Measurements from ENCODE around the gene LRRTM4. TPM values are rescaled to one million over a fixed set of nuclear protein-coding genes. Genes with fewer than 3 reads are reported as not detected.

The LRRTM4 gene
- total RNA-seq, 4 donors from 2014 or later: 0.22 TPM; not detected in 3

GRCh38 chr2:77121518-77121917, 400.7 kb downstream of the LRRTM4 start:
- TF ChIP-seq CTCF (IDR thresholded peaks at IDR 0.05; ENCODE audit: low read depth): no peak

- TF ChIP-seq CTCF (IDR thresholded peaks at IDR 0.05; ENCODE audit: low read depth): no peak
Observed at GRCh38 chr2:77119333-77119732, 402.8 kb downstream of the LRRTM4 start.

GRCh38 chr2:77108915-77109314, 413.3 kb downstream of the LRRTM4 start:
- TF ChIP-seq CTCF (IDR thresholded peaks at IDR 0.05; ENCODE audit: low read depth): no peak

GRCh38 chr2:77105008-77105407, 417.2 kb downstream of the LRRTM4 start:
- no peak for TF ChIP-seq CTCF (IDR thresholded peaks at IDR 0.05; ENCODE audit: low read depth)

- no peak for TF ChIP-seq CTCF (IDR thresholded peaks at IDR 0.05; ENCODE audit: low read depth)
Observed at GRCh38 chr2:77104554-77104953, 417.6 kb downstream of the LRRTM4 start.

- TF ChIP-seq CTCF (IDR thresholded peaks at IDR 0.05; ENCODE audit: low read depth): no peak
Observed at GRCh38 chr2:77102927-77103326, 419.2 kb downstream of the LRRTM4 start.

GRCh38 chr2:77101796-77102452, 420.3 kb downstream of the LRRTM4 start:
- TF ChIP-seq CTCF (IDR thresholded peaks at IDR 0.05; ENCODE audit: low read depth): no peak

Data from subcutaneous adipose tissue (tissue), 4 donors.